Mononuclear cell (primary cell): ENCODE measurements around the gene AK9. TPM values are rescaled to one million over a fixed set of nuclear protein-coding genes. Genes with fewer than 3 reads are reported as not detected.
"Not testable (repeated sequence)": the region's sequence is repeated elsewhere in the genome, so short reads cannot be mapped to it uniquely, and the experiment has no call there.

Source experiments
- H3K27me3 ChIP-seq: 2 replicates; pipeline ENCODE4 v1.6.0; 2011; ENCODE audit warnings: low read length, control low read depth; ENCODE audit not compliant: insufficient read depth
- H3K4me1 ChIP-seq: 2 replicates; pipeline ENCODE4 v1.5.1; 2011; ENCODE audit warnings: mild to moderate bottlenecking, low read length, control low read depth; ENCODE audit not compliant: insufficient read depth
- H3K4me3 ChIP-seq: 2 replicates; pipeline ENCODE4 v1.5.1; 2011; ENCODE audit warnings: mild to moderate bottlenecking, low read length, moderate library complexity
- H3K9me3 ChIP-seq: 2 replicates; pipeline ENCODE4 v1.5.1; 2011; ENCODE audit warnings: low read depth, mild to moderate bottlenecking, control low read depth, low read length
- total RNA-seq: library from RNA; depleted of rRNA; stranded (reverse); fragments of >200 nt; gene quantifications from one replicate; pipeline ENCODE4 v1.2.3, GENCODE V29; 2012

The AK9 gene
- total RNA-seq, 1 donor = 8.8 TPM

GRCh38 chr6:109612268-109612667 lies 78.7 kb downstream of the AK9 start:
- no peaks in the 10 kb centered on the region for H3K4me1 ChIP-seq
- no peaks in the 10 kb centered on the region for H3K9me3 ChIP-seq
- H3K4me3 ChIP-seq = no peak overlapping the region
- H3K27me3 ChIP-seq = no peaks in the 10 kb centered on the region

DNA sequence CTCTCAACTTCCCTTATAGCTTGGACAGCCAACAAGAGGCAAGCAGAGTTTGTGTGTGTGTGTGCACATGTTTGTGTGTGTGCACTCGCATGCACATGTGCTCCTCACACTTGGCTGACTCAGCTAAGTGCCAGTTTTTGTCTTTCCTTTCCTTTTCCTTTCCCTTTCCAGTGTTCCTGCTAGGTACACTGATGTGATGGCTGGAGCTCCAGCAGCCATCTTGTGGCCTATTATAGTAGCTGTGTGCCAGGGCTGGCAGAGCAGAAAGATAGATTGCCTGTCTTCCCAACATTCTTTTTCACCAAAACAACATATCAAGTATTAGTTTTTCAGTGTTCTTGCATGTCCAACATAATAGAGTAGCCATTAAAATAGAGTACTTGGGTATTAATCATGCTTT lies 79.5 kb downstream of the AK9 start:
- Histone ChIP-seq H3K9me3 (no peaks in the 10 kb centered on the region), H3K4me1 (no peaks in the 10 kb centered on the region)

DNA sequence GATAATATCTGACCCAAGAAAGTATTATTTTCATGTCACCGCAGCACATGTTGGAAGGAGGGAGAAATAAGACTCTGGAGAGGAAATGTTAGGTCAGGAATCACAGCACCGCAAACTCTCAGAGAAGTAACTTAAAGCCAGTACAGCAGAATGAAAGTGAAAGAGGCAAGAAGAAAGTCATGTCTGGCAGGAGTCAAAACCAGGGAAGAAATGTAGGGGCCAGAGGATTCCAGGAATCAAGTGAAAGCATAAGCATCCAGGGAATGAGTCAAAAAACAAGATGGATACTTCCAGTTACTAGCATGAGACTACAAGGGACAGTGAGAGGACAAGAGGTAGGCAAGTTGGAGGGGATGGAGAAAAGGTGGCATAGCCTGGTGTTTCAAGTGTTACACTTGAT lies 80.4 kb downstream of the AK9 start:
- no peaks in the 10 kb centered on the region for H3K27me3 ChIP-seq

More for the DNA sequence above, 79.5 kb downstream of the AK9 start:
- H3K27me3 ChIP-seq = no peaks in the 10 kb centered on the region
- no peak overlapping the region for H3K4me3 ChIP-seq

DNA sequence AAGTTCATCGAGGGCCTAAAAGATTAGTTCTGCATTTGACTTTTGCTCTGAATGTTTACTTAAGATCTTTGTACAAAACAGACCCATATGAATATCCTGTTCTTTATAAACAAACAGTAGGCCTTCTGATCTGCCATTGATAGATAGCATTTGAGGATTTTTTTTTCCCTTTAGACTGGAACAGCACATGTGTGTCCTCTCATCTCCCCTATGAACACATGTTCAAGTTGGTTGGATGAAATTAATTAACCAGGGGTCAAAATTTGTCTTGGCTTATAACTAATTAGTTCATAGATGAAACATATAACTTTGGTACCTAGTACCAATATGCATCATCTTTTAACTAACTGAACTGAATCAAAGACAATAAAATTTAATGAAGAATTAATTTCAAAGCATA lies 81.3 kb downstream of the AK9 start:
- no peaks in the 10 kb centered on the region for H3K9me3 ChIP-seq
- H3K4me3 ChIP-seq = no peak overlapping the region
- H3K4me1 ChIP-seq = no peaks in the 10 kb centered on the region
- H3K27me3 ChIP-seq = no peaks in the 10 kb centered on the region

More for the DNA sequence above, 80.4 kb downstream of the AK9 start:
- H3K4me1 ChIP-seq = no peaks in the 10 kb centered on the region
- no peaks in the 10 kb centered on the region for H3K9me3 ChIP-seq
- H3K4me3 ChIP-seq = no peak overlapping the region

DNA sequence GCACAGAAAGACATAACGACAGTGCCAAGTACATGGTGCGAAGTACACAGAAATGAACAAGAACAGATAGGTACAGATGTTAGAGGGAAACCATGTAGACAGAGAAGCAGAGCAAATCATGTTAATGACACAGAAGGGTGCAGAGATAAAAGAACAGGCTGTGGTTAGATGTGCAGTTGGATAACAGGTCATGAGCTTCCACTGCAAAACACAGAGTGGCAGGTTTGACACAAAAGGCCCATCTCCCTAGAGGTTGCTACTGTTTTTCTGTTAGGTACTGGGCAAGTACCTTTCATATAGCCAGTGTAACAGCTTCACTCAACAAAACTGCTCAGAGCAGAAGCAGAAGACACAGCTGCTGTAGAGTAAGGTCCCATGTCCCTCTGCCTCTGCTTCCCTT lies 84.6 kb downstream of the AK9 start:
- no peaks in the 10 kb centered on the region for H3K4me1 ChIP-seq
- no peaks in the 10 kb centered on the region for H3K27me3 ChIP-seq
- no peaks in the 10 kb centered on the region for H3K9me3 ChIP-seq
- H3K4me3 ChIP-seq = no peak overlapping the region

GRCh38 chr6:109595998-109596397 lies 95.0 kb downstream of the AK9 start:
- H3K4me1 ChIP-seq = no peaks in the 10 kb centered on the region

GRCh38 chr6:109580519-109580918 lies 110.5 kb downstream of the AK9 start:
- Histone ChIP-seq H3K27me3 (no peaks in the 10 kb centered on the region), H3K4me1 (no peaks in the 10 kb centered on the region), H3K9me3 (no peaks in the 10 kb centered on the region), H3K4me3 (no peak overlapping the region)

More at GRCh38 chr6:109595998-109596397, 95.0 kb downstream of the AK9 start:
- Histone ChIP-seq H3K4me3 (no peak overlapping the region), H3K9me3 (peaks cover 6% of the 10 kb centered on the region), H3K27me3 (no peaks in the 10 kb centered on the region)

GRCh38 chr6:109579361-109579760 lies 111.6 kb downstream of the AK9 start:
- no peaks in the 10 kb centered on the region for H3K27me3 ChIP-seq
- no peaks in the 10 kb centered on the region for H3K4me1 ChIP-seq
- no peaks in the 10 kb centered on the region for H3K9me3 ChIP-seq
- H3K4me3 ChIP-seq = no peak overlapping the region

DNA sequence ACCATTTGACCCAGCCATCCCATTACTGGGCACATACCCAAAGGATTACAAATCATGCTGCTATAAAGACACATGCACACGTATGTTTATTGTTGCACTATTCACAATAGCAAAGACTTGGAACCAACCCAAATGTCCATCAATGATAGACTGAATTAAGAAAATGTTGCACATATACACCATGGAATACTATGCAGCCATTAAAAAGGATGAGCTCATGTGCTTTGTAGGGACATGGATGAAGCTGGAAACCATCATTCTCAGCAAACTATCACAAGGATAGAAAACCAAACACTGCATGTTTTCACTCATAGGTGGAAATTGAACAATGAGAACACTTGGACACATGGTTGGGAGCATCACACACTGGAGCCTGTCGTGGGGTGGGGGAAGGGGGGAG lies 121.1 kb downstream of the AK9 start:
- H3K4me3 ChIP-seq, H3K9me3 ChIP-seq, H3K4me1 ChIP-seq, H3K27me3 ChIP-seq: not testable (repeated sequence)

DNA sequence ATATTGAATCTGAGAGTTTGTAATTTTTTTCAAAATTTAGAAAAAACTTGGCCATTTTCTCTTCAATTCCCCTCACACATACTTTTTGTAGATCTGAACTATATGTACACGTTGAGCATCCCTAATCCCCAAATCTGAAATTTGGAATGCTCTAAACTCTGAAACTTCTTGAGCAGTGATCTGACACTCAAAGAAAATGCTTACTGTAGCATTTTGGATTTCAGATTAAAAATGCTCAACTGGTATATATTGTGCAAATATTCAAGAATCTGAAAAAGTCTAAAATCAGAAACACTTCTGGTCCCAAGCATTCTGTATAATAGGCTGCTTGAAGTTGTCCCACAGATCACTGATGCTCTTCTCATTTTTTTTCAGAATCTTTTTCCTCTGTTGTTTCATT lies 129.2 kb downstream of the AK9 start:
- Histone ChIP-seq H3K9me3 (peaks cover 5% of the 10 kb centered on the region), H3K4me1 (no peaks in the 10 kb centered on the region), H3K4me3 (no peak overlapping the region), H3K27me3 (no peaks in the 10 kb centered on the region)

- Histone ChIP-seq H3K27me3 (no peaks in the 10 kb centered on the region), H3K9me3 (no peaks in the 10 kb centered on the region), H3K4me3 (no peak overlapping the region), H3K4me1 (no peaks in the 10 kb centered on the region)
Observed at GRCh38 chr6:109531446-109531845, 159.6 kb downstream of the AK9 start.

DNA sequence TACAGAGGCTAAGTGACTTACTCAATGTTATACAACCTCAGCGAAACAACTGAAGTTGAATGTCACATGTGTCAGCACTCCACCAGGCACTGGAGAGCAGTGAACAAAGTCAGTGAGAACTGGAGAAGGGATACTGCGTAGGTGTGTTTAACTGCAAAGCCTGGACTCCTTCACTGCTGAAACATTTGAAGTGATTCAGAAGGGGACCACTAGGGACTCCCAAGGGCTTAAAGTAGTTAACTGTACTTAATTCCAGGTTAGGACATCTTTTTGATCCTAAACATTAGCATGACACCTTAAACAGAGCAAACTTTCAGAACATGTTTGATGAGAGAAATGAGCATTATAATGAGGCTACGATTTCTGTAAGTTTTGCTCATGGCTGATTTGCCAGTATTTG lies 163.0 kb downstream of the AK9 start:
- no peaks in the 10 kb centered on the region for H3K27me3 ChIP-seq
- H3K4me1 ChIP-seq = no peaks in the 10 kb centered on the region

GRCh38 chr6:109526905-109527628 lies 163.9 kb downstream of the AK9 start:
- Histone ChIP-seq H3K4me1 (no peaks in the 10 kb centered on the region), H3K27me3 (no peaks in the 10 kb centered on the region), H3K4me3 (no peak overlapping the region), H3K9me3 (peaks cover 10% of the 10 kb centered on the region)

More for the DNA sequence above, 163.0 kb downstream of the AK9 start:
- peaks cover 10% of the 10 kb centered on the region for H3K9me3 ChIP-seq
- H3K4me3 ChIP-seq = no peak overlapping the region

DNA sequence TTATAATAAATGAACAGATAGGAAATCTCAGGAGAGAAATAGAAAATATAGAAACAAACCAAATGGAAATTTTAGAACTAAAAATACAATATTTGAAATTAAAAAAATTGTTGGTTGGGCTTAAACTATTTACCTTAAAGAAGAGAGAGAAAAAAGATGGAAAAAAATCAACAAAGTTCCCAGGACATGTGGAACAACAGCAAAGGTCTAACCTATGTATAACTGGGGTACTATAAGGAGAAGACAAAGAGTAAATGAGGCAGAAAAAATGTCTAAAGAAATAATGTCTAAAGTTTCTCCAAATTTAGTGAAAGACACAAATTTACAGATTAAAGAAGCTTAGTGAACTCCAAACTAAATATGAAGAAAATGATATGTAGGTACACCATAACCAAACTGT lies 166.9 kb downstream of the AK9 start:
- H3K4me3 ChIP-seq = no peak overlapping the region
- peaks cover 10% of the 10 kb centered on the region for H3K9me3 ChIP-seq
- H3K4me1 ChIP-seq = no peaks in the 10 kb centered on the region
- no peaks in the 10 kb centered on the region for H3K27me3 ChIP-seq

DNA sequence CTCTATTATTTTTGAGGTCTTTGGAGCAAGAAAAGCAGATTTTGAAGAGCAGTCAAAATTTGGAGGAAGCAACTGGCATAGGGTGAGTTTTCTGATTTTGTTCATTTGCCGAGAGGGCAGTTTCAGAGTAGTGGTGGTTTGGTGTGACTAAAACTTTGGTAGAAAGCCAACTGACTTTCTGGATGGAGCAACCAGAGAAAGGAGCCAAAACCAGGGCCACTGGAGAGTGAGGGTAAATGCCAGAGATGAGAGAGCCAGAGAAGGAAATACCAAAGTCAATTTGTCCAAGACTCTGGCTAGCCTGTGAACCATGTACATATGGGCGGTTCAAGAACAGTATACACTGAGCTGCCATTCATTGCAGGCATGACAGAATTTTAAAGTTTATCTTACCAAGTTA lies 167.5 kb downstream of the AK9 start:
- Histone ChIP-seq H3K27me3 (no peaks in the 10 kb centered on the region), H3K4me1 (no peaks in the 10 kb centered on the region), H3K4me3 (no peak overlapping the region), H3K9me3 (peaks cover 10% of the 10 kb centered on the region)

GRCh38 chr6:109521080-109521479 lies 169.9 kb downstream of the AK9 start:
- Histone ChIP-seq H3K4me1 (peaks cover 8% of the 10 kb centered on the region), H3K4me3 (no peak overlapping the region), H3K9me3 (peaks cover 10% of the 10 kb centered on the region), H3K27me3 (no peaks in the 10 kb centered on the region)
